ENCODE data around the gene SNX19.

GRCh38 chr11:130842001-130842400 is 74.3 kb downstream of the SNX19 start:
- TF ChIP-seq CTCF (IDR thresholded peaks at IDR 0.05 in 4 of 5, conservative IDR thresholded peaks at IDR 0.05 in 1 of 5) (no peak), POLR2A (IDR thresholded peaks at IDR 0.05) (no peak)

Measured in gastrocnemius medialis (tissue), 4 donors.